ENCODE results near the gene TSSK2.

Gene TSSK2

GRCh38 chr22:19129871-19130270 is 1.2 kb upstream of the TSSK2 start:
- no peak overlapping the region for H3K4me3 ChIP-seq (replicated peaks; ENCODE audit: low read depth, low read length)
- no peak for TF ChIP-seq CTCF (IDR thresholded peaks at IDR 0.05; ENCODE audit: insufficient read depth, low read length, poor library complexity, severe bottlenecking)
- H3K27me3 ChIP-seq (replicated peaks; ENCODE audit: control insufficient read depth, insufficient read depth, low read length), result no peaks in the 10 kb centered on the region
- DNase-seq (ENCODE audit: extremely low read depth, insufficient read length), result no peak
- H3K36me3 ChIP-seq (ENCODE audit: control insufficient read depth, insufficient read depth, low read length), result peaks cover 17% of the 10 kb centered on the region

GRCh38 chr22:19131685-19132015 is 542 bp downstream of the TSSK2 start:
- Histone ChIP-seq H3K27me3 (replicated peaks; ENCODE audit: control insufficient read depth, insufficient read depth, low read length) (no peaks in the 10 kb centered on the region), H3K36me3 (ENCODE audit: control insufficient read depth, insufficient read depth, low read length) (peaks cover 22% of the 10 kb centered on the region), H3K4me3 (replicated peaks; ENCODE audit: low read depth, low read length) (no peak overlapping the region)
- no peak for DNase-seq (ENCODE audit: extremely low read depth, insufficient read length)
- no peak for TF ChIP-seq CTCF (IDR thresholded peaks at IDR 0.05; ENCODE audit: insufficient read depth, low read length, poor library complexity, severe bottlenecking)

- H3K36me3 ChIP-seq (ENCODE audit: control insufficient read depth, insufficient read depth, low read length), result peaks cover 25% of the 10 kb centered on the region
- no peaks in the 10 kb centered on the region for H3K27me3 ChIP-seq (replicated peaks; ENCODE audit: control insufficient read depth, insufficient read depth, low read length)
- no peak for TF ChIP-seq CTCF (IDR thresholded peaks at IDR 0.05; ENCODE audit: insufficient read depth, low read length, poor library complexity, severe bottlenecking)
- H3K4me3 ChIP-seq (replicated peaks; ENCODE audit: low read depth, low read length), result no peak overlapping the region
- DNase-seq (ENCODE audit: extremely low read depth, insufficient read length), result no peak
These were observed 1.0 kb downstream of the TSSK2 start for GRCh38 chr22:19132153-19132552.

GRCh38 chr22:19132693-19133400 is 1.7 kb downstream of the TSSK2 start:
- Histone ChIP-seq H3K36me3 (ENCODE audit: control insufficient read depth, insufficient read depth, low read length) (peaks cover 32% of the 10 kb centered on the region), H3K27me3 (replicated peaks; ENCODE audit: control insufficient read depth, insufficient read depth, low read length) (no peaks in the 10 kb centered on the region), H3K4me3 (replicated peaks; ENCODE audit: low read depth, low read length) (no peak overlapping the region)
- DNase-seq (ENCODE audit: extremely low read depth, insufficient read length), result no peak
- TF ChIP-seq CTCF (IDR thresholded peaks at IDR 0.05; ENCODE audit: insufficient read depth, low read length, poor library complexity, severe bottlenecking), result no peak

GRCh38 chr22:19133561-19133960 is 2.5 kb downstream of the TSSK2 start:
- TF ChIP-seq CTCF (IDR thresholded peaks at IDR 0.05; ENCODE audit: insufficient read depth, low read length, poor library complexity, severe bottlenecking), result no peak
- no peak for DNase-seq (ENCODE audit: extremely low read depth, insufficient read length)
- peaks cover 39% of the 10 kb centered on the region for H3K36me3 ChIP-seq (ENCODE audit: control insufficient read depth, insufficient read depth, low read length)
- H3K4me3 ChIP-seq (replicated peaks; ENCODE audit: low read depth, low read length), result no peak overlapping the region
- no peaks in the 10 kb centered on the region for H3K27me3 ChIP-seq (replicated peaks; ENCODE audit: control insufficient read depth, insufficient read depth, low read length)

Data from GM06990 (cell line).